ENCODE measurements around the gene JPH2. TPM values are rescaled to one million over a fixed set of nuclear protein-coding genes. Genes with fewer than 3 reads are reported as not detected.

JPH2 gene
- total and polyA plus RNA-seq, 2 of the 4 experiments (the other 2 are of a cell fraction) = 0.44 to 0.54 TPM

DNA sequence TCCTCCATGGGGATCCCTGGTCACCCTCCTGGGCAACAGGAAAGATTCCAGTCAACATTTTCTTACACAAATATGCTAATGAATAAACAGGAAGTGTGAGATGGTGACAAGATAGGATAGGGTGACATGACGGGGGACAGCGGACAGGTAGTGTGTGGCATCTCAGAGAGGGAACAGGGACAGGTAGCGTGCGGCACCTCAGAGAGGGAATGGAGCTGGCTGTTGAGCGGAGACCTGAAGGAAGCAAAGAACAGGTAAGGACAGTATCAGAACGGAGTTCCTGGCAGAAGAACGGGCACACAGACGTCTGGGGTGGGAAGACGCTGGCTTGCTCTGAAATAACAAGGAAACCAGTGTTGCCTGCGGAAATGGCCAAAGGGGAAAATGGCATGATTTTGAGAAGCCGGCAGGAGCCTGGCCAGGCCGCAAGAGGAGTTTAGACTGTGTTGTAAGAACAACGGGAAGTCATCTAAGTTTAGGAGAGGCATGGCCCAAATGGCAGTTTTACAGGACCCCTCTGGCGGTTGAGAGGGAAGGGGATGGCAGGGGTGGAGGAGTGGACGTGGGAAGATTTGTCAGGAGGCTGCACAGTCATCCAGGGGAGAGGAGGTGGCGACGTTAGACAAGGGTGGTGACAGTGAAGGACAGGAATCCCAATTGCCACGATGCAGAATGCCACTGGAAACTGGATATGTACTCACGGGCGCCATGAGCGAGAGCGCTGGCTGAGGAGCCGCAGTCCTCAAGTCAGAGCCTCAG lies 111.6 kb downstream of the JPH2 start:
- Histone ChIP-seq H2BK120ac (ENCODE audit: low read depth, low read length) (peak overlapping the region; percentile 18; the same call in 1 of the 2 replicates), H3K4me1 (ENCODE audit: control insufficient read depth, insufficient read depth, low read length) (peaks cover 9% of the 10 kb centered on the region), H3K56ac (ENCODE audit: extremely low read depth, insufficient read depth, low read length) (no peak overlapping the region), H3K79me1 (ENCODE audit: low read depth in 1 of 2, low read length in 2 of 2) (no peaks in the 10 kb centered on the region), H3K27me3 (ENCODE audit: control insufficient read depth, insufficient read depth, low read length) (no peaks in the 10 kb centered on the region), H4K20me1 (ENCODE audit: insufficient read depth, low read length) (no peaks in the 10 kb centered on the region), H3K18ac (ENCODE audit: low read depth, low read length) (no peak overlapping the region), H2AK9ac (replicated peaks; ENCODE audit: low read depth, low read length, poor library complexity) (peak overlapping the region; percentile 7), H4K91ac (ENCODE audit: insufficient read depth, low read depth, low read length) (peak overlapping the region; percentile 6; the same call in 1 of the 2 replicates), H3K14ac (replicated peaks; ENCODE audit: low read depth, low read length) (no peak overlapping the region), H3K4me2 (ENCODE audit: low read depth, low read length) (no peak overlapping the region), H3K23ac (ENCODE audit: low read depth, low read length) (no peak overlapping the region), H2BK15ac (ENCODE audit: low read depth, low read length) (no peak overlapping the region; the same call in 2 of the 3 replicates), H2AK5ac (ENCODE audit: low read depth, low read length) (peak overlapping the region; percentile 70), H2BK20ac (ENCODE audit: low read depth, low read length) (peak overlapping the region; percentile 18; the same call in 1 of the 2 replicates), H3K27ac (ENCODE audit: insufficient read depth, low read length) (no peak overlapping the region), H4K8ac (ENCODE audit: low read depth in 2 of 2, low read length in 2 of 2) (no peak overlapping the region), H3K9me3 (ENCODE audit: control insufficient read depth, insufficient read depth, low read length) (no peaks in the 10 kb centered on the region), H2AFZ (replicated peaks; ENCODE audit: low read length, poor library complexity) (no peak overlapping the region), H4K5ac (ENCODE audit: low read depth, low read length) (no peak overlapping the region), H3K9ac (ENCODE audit: low read depth, low read length) (no peak overlapping the region), H3K4me3 (ENCODE audit: insufficient read depth, low read depth, low read length) (no peak overlapping the region), H3K9me1 (ENCODE audit: insufficient read depth, low read length) (peaks cover 16% of the 10 kb centered on the region), H2BK5ac (ENCODE audit: low read depth, low read length, poor library complexity, severe bottlenecking) (no peak overlapping the region), H3K36me3 (ENCODE audit: control insufficient read depth, insufficient read depth, low read length) (no peaks in the 10 kb centered on the region), H3K4ac (ENCODE audit: low read depth, low read length) (peak overlapping the region; percentile 75)
- TF ChIP-seq BHLHE40 (IDR thresholded peaks at IDR 0.05; ENCODE audit: low read depth, low read length) (no peak), RAD21 (IDR thresholded peaks at IDR 0.05; ENCODE audit: low read length) (no peak), RCOR1 (IDR thresholded peaks at IDR 0.05; ENCODE audit: insufficient replicate concordance, low read length) (no peak), MAZ (IDR thresholded peaks at IDR 0.05; ENCODE audit: borderline replicate concordance, low read depth, low read length) (no peak), CEBPB (IDR thresholded peaks at IDR 0.05; ENCODE audit: low read depth, low read length) (no peak), NFE2L2 (IDR thresholded peaks at IDR 0.05; ENCODE audit: low read depth, low read length) (no peak), SMC3 (IDR thresholded peaks at IDR 0.05; ENCODE audit: low read depth, low read length) (no peak), MAFK (IDR thresholded peaks at IDR 0.05; ENCODE audit: low read depth, low read length) (no peak)
- TF ChIP-seq, protein P1, sequence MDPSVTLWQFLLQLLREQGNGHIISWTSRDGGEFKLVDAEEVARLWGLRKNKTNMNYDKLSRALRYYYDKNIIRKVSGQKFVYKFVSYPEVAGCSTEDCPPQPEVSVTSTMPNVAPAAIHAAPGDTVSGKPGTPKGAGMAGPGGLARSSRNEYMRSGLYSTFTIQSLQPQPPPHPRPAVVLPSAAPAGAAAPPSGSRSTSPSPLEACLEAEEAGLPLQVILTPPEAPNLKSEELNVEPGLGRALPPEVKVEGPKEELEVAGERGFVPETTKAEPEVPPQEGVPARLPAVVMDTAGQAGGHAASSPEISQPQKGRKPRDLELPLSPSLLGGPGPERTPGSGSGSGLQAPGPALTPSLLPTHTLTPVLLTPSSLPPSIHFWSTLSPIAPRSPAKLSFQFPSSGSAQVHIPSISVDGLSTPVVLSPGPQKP (IDR thresholded peaks at IDR 0.05; ENCODE audit: borderline replicate concordance, low read depth, low read length) = no peak
- in situ Hi-C loops (cut with MboI; ENCODE audit: low sequenced_read_pairs) = no loop called here
- BruUV-seq (replicated peaks) = no TSS peak
- POLR2A ChIA-PET (ENCODE audit: unreplicated experiment) = no interaction called here
- WGBS, 2 experiments (ENCODE audit: extremely low coverage in 2 of 2, insufficient read length in 1 of 2) = 94% methylated on average over 23 of the region's 23 CpGs; no CpG with 5 or more reads in 1 of the 2 experiments
- intact Hi-C loops (cut with micrococcal nuclease) = loop anchor here (10.0 kb wide), 1 partner anchor 131 kb away; no protein-coding TSS in a partner anchor
- ATAC-seq (ENCODE audit: low read depth) (no peak), DNase-seq (no peak)
- dilution Hi-C loops (cut with HindIII; ENCODE audit: low sequenced_read_pairs, unreplicated experiment) = no loop called here
- CTCF ChIA-PET = no interaction called here
